HepG2 (cell line): ENCODE results near the gene SMAD3. TPM values are rescaled to one million over a fixed set of nuclear protein-coding genes. Genes with fewer than 3 reads are reported as not detected.

Experiments used
- CREM ChIP-seq, 2 experiments: sonication (generic) in 1 of 2; formaldehyde crosslinking in 1 of 2; IDR thresholded peaks; 2 replicates each; pipeline versions ENCODE4 v1.4.0 to v1.6.1; 2016 to 2020; ENCODE audit warnings: antibody characterized with exemption in 1 of 2, mild to moderate bottlenecking in 1 of 2, missing genetic modification reagents in 1 of 2
- CSRNP1 ChIP-seq: sonication (generic); formaldehyde crosslinking; IDR thresholded peaks from 2 replicates; pipeline ENCODE4 v1.8.1; 2023; ENCODE audit warnings: mild to moderate bottlenecking, missing genetic modification reagents
- FOXA3 ChIP-seq: IDR thresholded peaks from 2 replicates; pipeline ENCODE4 v1.6.1; 2016; ENCODE audit warnings: missing genetic modification reagents, missing compliant biosample characterization
- FOXO1 ChIP-seq: sonication (generic); formaldehyde crosslinking; IDR thresholded peaks from 2 replicates; pipeline ENCODE4 v1.4.0; 2020; ENCODE audit warnings: missing genetic modification reagents
- ISL2 ChIP-seq: sonication (generic); formaldehyde crosslinking; IDR thresholded peaks from 2 replicates; pipeline ENCODE4 v1.5.0; 2020; ENCODE audit warnings: missing genetic modification reagents
- KDM5A ChIP-seq: fragments of 200-600 bp; sonication (generic); IDR thresholded peaks from 2 replicates; pipeline ENCODE4 v1.7.0; 2018; ENCODE audit warnings: antibody characterized with exemption, mild to moderate bottlenecking, low read length, borderline replicate concordance
- MLX ChIP-seq: IDR thresholded peaks from 2 replicates; pipeline ENCODE4 v1.6.1; 2016
- MXI1 ChIP-seq: IDR thresholded peaks from 3 replicates; pipeline ENCODE4 v1.6.1; 2012; ENCODE audit warnings: low read depth, low read length, inconsistent platforms, borderline replicate concordance
- MYC ChIP-seq: sonication (generic); formaldehyde crosslinking; IDR thresholded peaks from 2 replicates; pipeline ENCODE4 v1.9.0; 2021; ENCODE audit warnings: missing genetic modification reagents, borderline replicate concordance
- NBN ChIP-seq: fragments of 450-650 bp; conservative IDR thresholded peaks from 2 replicates; pipeline ENCODE4 v1.6.1; 2017
- PAWR ChIP-seq: sonication (generic); formaldehyde crosslinking; IDR thresholded peaks from 2 replicates; pipeline ENCODE4 v1.4.0; 2020; ENCODE audit warnings: missing genetic modification reagents, mild to moderate bottlenecking, borderline replicate concordance
- POLR2A ChIP-seq, 2 experiments: IDR thresholded peaks; 2 replicates each; pipeline ENCODE4 v1.6.1; 2011; ENCODE audit warnings: low read depth in 2 of 2, low read length in 2 of 2, mild to moderate bottlenecking in 1 of 2, moderate library complexity in 1 of 2; ENCODE audit not compliant: insufficient read depth in 1 of 2
- TARDBP ChIP-seq: sonication (generic); formaldehyde crosslinking; IDR thresholded peaks from 2 replicates; pipeline ENCODE4 v1.8.0; 2022; ENCODE audit warnings: mild to moderate bottlenecking, missing genetic modification reagents
- TBX2 ChIP-seq: sonication (generic); formaldehyde crosslinking; IDR thresholded peaks from 2 replicates; pipeline ENCODE4 v1.5.0; 2020; ENCODE audit warnings: missing genetic modification reagents, mild to moderate bottlenecking, borderline replicate concordance
- ZMYM3 ChIP-seq: sonication (generic); formaldehyde crosslinking; IDR thresholded peaks from 2 replicates; pipeline ENCODE4 v1.5.1; 2020; ENCODE audit warnings: mild to moderate bottlenecking, missing genetic modification reagents
- polyA plus RNA-seq, 8 experiments: library from polyadenylated mRNA; depleted of rRNA in 3 of 8; stranded (reverse) in 7 of 8; unstranded in 1 of 8; fragments of >200 nt; fragmentation: Illumina TruSeq in 4 of 8; extraction: Trizol in 4 of 8; gene quantifications; 2 replicates each; pipeline versions ENCODE4 v1.2.1 to v1.2.3, GENCODE V29; 2011 to 2016; ENCODE audit warnings: low read depth in 4 of 8, missing spikeins in 1 of 8, mixed read lengths in 1 of 8; ENCODE audit not compliant: insufficient read depth in 1 of 8
- total RNA-seq, 5 experiments: library from RNA; depleted of rRNA; stranded (reverse); fragments of >200 nt; fragmentation: Illumina TruSeq; extraction: Trizol; gene quantifications; 2 replicates each; pipeline ENCODE4 v1.2.3, GENCODE V29; 2016; ENCODE audit warnings: low read depth in 1 of 5
- TF ChIP-seq, protein P1 (sequence below): sonication (generic); formaldehyde crosslinking; IDR thresholded peaks from 2 replicates; pipeline ENCODE4 v1.4.0; 2020; ENCODE audit warnings: missing genetic modification reagents
- TF ChIP-seq, protein P2 (sequence below): sonication (generic); formaldehyde crosslinking; IDR thresholded peaks from 2 replicates; pipeline ENCODE4 v1.5.1; 2020; ENCODE audit warnings: mild to moderate bottlenecking, moderate library complexity, missing genetic modification reagents
- TF ChIP-seq, protein P3 (sequence below): sonication (generic); formaldehyde crosslinking; IDR thresholded peaks from 2 replicates; pipeline ENCODE4 v1.4.0; 2020; ENCODE audit warnings: missing genetic modification reagents

Gene SMAD3
- total and polyA plus RNA-seq, 2 of the 13 experiments (the other 11 are each of a cell fraction or from before 2014, with no cell fraction given) = 8.6 to 56.3 TPM

- TF ChIP-seq MLX (CRISPR knock-in tag) (peak; percentile 25; the same call in 1 of the 2 replicates), TARDBP (CRISPR knock-in tag) (peak; percentile 67; the same call in 1 of the 2 replicates), KDM5A (no peak), FOXO1 (CRISPR knock-in tag) (peak; percentile 63; the same call in 1 of the 2 replicates), NBN (no peak), TBX2 (CRISPR knock-in tag) (peak; percentile 59), PAWR (CRISPR knock-in tag) (no peak), CSRNP1 (CRISPR knock-in tag) (0 out of 2 replicates have a peak, but pooled peaks have one; percentile 29), ZMYM3 (CRISPR knock-in tag) (peak; percentile 32; the same call in 1 of the 2 replicates), MYC (CRISPR knock-in tag) (peak; percentile 43; the same call in 1 of the 2 replicates), ISL2 (CRISPR knock-in tag) (peak; percentile 42; the same call in 1 of the 2 replicates), POLR2A (IDR thresholded peaks at IDR 0.05; ENCODE audit: insufficient read depth in 1 of 2, low read depth in 2 of 2, low read length in 2 of 2) (0 out of 4 replicates have a peak, but pooled peaks of 1 of the 2 experiments have one; percentile 9), CREM (IDR thresholded peaks at IDR 0.05) (peak; percentile 63), CREM (CRISPR knock-in tag; IDR thresholded peaks at IDR 0.05) (no peak), MXI1 (no peak), FOXA3 (CRISPR knock-in tag) (peak; percentile 90)
- TF ChIP-seq, protein P1, sequence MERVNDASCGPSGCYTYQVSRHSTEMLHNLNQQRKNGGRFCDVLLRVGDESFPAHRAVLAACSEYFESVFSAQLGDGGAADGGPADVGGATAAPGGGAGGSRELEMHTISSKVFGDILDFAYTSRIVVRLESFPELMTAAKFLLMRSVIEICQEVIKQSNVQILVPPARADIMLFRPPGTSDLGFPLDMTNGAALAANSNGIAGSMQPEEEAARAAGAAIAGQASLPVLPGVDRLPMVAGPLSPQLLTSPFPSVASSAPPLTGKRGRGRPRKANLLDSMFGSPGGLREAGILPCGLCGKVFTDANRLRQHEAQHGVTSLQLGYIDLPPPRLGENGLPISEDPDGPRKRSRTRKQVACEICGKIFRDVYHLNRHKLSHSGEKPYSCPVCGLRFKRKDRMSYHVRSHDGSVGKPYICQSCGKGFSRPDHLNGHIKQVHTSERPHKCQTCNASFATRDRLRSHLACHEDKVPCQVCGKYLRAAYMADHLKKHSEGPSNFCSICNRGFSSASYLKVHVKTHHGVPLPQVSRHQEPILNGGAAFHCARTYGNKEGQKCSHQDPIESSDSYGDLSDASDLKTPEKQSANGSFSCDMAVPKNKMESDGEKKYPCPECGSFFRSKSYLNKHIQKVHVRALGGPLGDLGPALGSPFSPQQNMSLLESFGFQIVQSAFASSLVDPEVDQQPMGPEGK (CRISPR knock-in tag) = peak; percentile 71
- TF ChIP-seq, protein P2, sequence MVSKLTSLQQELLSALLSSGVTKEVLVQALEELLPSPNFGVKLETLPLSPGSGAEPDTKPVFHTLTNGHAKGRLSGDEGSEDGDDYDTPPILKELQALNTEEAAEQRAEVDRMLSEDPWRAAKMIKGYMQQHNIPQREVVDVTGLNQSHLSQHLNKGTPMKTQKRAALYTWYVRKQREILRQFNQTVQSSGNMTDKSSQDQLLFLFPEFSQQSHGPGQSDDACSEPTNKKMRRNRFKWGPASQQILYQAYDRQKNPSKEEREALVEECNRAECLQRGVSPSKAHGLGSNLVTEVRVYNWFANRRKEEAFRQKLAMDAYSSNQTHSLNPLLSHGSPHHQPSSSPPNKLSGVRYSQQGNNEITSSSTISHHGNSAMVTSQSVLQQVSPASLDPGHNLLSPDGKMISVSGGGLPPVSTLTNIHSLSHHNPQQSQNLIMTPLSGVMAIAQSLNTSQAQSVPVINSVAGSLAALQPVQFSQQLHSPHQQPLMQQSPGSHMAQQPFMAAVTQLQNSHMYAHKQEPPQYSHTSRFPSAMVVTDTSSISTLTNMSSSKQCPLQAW (CRISPR knock-in tag) = 0 out of 2 replicates have a peak, but pooled peaks have one; percentile 40
- TF ChIP-seq, protein P3, sequence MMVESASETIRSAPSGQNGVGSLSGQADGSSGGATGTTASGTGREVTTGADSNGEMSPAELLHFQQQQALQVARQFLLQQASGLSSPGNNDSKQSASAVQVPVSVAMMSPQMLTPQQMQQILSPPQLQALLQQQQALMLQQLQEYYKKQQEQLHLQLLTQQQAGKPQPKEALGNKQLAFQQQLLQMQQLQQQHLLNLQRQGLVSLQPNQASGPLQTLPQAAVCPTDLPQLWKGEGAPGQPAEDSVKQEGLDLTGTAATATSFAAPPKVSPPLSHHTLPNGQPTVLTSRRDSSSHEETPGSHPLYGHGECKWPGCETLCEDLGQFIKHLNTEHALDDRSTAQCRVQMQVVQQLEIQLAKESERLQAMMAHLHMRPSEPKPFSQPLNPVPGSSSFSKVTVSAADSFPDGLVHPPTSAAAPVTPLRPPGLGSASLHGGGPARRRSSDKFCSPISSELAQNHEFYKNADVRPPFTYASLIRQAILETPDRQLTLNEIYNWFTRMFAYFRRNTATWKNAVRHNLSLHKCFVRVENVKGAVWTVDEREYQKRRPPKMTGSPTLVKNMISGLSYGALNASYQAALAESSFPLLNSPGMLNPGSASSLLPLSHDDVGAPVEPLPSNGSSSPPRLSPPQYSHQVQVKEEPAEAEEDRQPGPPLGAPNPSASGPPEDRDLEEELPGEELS (CRISPR knock-in tag) = peak; percentile 71
Observed at GRCh38 chr15:67126551-67127330, 61.3 kb downstream of the SMAD3 start (continued).
